HPDE6-E6E7 (cell line): ENCODE results near the gene NWD2.
"Not testable (repeated sequence)": the region's sequence is repeated elsewhere in the genome, so short reads cannot be mapped to it uniquely, and the experiment has no call there.

Experiments used
- DNase-seq: peaks from one replicate; pipeline ENCODE4 v3.0.0; 2011; ENCODE audit warnings: missing footprints; ENCODE audit errors: extremely low spot score

The NWD2 gene

DNA sequence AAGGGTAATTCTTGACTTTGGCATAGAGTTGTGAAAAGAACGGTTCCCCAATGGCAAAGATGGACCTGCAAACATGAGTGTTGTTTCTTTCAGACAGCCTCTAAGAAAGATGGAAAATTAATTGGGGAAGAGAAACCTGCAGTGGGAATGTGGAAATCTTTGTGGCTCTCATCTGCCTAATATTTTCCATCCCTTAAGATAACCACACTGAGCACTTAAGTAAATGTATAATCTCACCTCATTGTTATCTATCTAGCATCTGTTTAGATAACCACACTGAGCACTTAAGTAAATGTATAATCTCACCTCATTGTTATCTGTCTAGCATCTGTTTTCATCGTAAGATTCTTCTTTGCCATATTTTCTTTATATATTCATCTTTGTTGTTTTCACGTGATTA, 149.3 kb downstream of the NWD2 start:
- DNase-seq = no peak

GRCh38 chr4:37397505-37397904, 153.0 kb downstream of the NWD2 start:
- DNase-seq = no peak

- no peak for DNase-seq
Observed at GRCh38 chr4:37400241-37400881, 155.8 kb downstream of the NWD2 start.

GRCh38 chr4:37407938-37408826, 163.6 kb downstream of the NWD2 start:
- DNase-seq = not testable (repeated sequence)

- not testable (repeated sequence) for DNase-seq
Observed at GRCh38 chr4:37413612-37414011, 169.1 kb downstream of the NWD2 start.

DNA sequence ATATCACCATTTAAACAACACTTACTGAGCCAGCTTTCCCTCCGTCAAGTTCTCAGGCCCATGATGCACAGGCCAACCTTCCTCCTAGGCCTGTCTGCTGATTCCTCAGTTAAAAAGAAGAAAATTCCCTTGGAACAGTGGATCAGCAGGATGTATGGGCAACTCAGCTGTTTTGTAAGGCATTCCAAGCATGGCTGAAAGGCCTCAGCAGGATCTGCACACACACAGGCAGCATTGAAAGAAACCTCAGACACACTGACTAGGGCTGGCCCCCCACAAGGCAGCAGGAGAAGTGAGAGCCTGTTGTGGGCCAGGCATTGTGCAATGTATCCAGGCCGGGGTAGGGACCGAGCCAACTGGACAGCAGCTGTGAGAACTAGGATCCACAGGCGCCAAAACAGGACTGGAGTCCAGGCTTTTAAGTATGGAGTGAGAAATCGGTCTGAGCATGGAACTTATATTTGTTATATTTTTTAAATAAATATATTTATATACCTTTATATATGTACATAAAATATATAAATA, 171.4 kb downstream of the NWD2 start:
- DNase-seq = no peak

GRCh38 chr4:37421614-37422013, 177.1 kb downstream of the NWD2 start:
- no peak for DNase-seq

DNA sequence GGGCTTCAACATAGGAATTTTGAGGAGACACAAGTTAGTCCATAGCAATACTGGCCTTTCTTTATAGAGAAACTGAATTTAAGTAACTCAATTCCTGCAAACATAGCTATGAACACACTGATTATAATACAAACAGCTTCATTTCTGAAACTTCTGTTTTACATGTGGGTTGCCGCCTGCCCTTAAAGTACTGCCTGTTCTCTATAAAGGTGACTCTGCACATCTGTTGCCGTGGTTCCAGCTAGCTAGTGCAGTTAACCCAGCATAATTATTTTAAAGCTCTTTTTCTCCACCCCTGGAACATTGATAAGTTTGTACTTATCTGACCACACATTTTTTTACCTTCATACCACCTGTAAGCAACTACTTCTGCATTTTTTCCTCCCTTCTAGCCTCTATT, 177.6 kb downstream of the NWD2 start:
- no peak for DNase-seq

GRCh38 chr4:37422638-37423037, 178.1 kb downstream of the NWD2 start:
- DNase-seq = no peak

DNA sequence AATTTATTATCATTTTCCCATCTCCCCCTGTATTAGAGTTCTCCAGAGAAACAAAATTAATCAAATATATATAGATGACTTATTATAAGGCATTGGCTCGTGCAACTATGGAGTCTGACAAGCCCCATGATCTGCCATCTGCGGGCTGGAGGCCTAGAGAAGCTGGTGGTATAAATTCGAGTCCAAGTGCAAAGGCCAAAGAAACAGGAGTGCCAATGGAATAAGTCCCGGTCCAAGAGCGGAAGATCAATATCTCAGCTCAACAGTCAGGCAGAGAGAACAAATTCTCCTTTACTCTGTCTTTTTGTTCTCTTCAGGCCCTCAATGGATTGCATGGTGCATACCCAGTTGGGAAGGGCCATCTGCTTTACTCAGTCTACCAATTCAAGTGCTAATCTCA, 178.8 kb downstream of the NWD2 start:
- no peak for DNase-seq

GRCh38 chr4:37424753-37425152, 180.2 kb downstream of the NWD2 start:
- no peak for DNase-seq

GRCh38 chr4:37425857-37426256, 181.3 kb downstream of the NWD2 start:
- DNase-seq = no peak

DNA sequence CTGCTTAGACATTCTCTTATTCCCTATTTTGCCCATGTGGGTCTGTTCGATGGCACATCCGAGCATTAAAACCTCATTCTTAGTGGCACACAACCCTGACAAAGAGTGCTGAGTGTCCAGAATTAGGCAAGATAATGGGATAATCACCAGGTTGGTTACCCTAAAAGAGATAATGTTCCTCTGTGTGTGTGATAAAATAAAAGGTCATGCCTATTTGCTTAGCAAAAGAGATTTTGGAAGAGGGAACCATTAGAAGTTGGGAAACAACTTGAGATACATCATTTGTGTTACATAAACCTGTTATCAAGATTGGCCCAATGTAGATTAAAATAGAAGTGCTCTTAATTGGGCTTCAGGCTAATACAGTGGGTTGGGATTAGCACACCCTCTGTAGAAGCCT, 182.7 kb downstream of the NWD2 start:
- no peak for DNase-seq

GRCh38 chr4:37429906-37430305, 185.4 kb downstream of the NWD2 start:
- DNase-seq = no peak

GRCh38 chr4:37430718-37431416, 186.3 kb downstream of the NWD2 start:
- DNase-seq = no peak

- DNase-seq = no peak
Observed at GRCh38 chr4:37431417-37431743, 186.8 kb downstream of the NWD2 start.

GRCh38 chr4:37434469-37434868, 189.9 kb downstream of the NWD2 start:
- no peak for DNase-seq

GRCh38 chr4:37436546-37436945, 192.0 kb downstream of the NWD2 start:
- no peak for DNase-seq

DNA sequence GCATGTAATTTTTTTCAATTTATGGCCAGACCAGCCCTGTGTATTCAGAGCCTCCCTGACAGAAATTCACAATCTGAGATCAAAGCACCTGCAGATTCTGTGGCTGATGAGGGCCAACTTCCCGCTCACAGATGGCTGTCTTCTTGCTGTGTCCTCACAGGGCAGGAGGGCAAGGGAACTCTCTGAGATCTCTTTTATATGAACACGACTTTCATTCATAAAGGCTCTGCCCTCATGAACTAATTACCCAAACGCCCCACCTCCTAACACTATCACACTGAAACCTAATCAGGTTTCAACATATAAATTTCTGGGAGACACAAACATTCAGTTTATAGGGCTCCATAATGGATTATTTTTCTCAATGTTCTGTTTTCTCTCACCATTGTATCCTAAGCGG, 192.6 kb downstream of the NWD2 start:
- no peak for DNase-seq

GRCh38 chr4:37438564-37439279, 194.2 kb downstream of the NWD2 start:
- DNase-seq = no peak

- DNase-seq = no peak
Observed at GRCh38 chr4:37439809-37440474, 195.4 kb downstream of the NWD2 start.
